ENCODE data around the gene CCDC88B. TPM values are rescaled to one million over a fixed set of nuclear protein-coding genes. Genes with fewer than 3 reads are reported as not detected.

The CCDC88B gene
- total and polyA plus RNA-seq, 4 donors: 3.5 to 4.9 (median 4.0) TPM

DNA sequence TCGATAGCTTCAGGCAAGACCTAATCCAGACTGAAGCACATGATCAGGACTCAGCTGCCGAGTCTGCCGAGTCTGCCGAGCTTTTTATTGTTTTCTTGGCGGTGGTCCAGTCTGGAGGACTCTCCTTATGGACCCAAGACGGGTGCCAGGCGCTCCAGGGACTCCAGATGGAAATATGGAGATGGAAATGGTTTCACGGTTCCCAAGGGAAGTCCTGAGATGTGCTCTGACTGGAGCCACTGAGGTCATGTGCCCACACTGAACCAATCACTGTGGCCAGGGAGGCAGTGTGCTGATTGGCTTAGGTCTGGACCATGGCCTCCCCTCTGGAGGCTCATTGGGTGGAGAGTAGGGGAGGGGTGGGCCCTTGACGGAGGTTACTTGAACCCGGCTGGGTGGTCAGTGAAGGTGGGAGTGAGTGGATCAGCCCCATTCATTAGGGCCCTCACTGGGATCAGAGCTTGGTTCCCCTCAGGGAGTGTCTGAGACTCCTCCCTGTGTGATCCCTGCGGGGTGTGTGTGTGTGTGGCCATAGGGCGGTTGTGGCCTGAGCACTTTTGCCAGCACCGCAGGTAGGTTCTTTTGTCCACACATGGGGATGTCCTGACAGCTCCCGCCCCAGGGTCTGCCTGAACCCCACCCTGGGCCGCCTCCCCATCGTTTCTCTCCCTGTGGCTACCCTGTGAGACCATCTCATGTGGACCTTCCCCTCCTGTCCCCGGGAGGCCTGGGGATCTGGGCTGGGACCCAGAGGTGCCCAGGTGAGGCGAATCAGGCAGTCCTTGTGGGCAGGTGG, 33.0 kb downstream of the CCDC88B start:
- DNase-seq (ENCODE audit: low spot score): no peak
- no peaks in the 10 kb centered on the region for H3K9me3 ChIP-seq (ENCODE audit: control insufficient read depth in 4 of 4, low read length in 3 of 4)
- H3K27me3 ChIP-seq (ENCODE audit: control insufficient read depth in 4 of 4, insufficient read depth in 4 of 4, low read length in 3 of 4): no peaks in the 10 kb centered on the region
- TF ChIP-seq EGR1 (IDR thresholded peaks at IDR 0.05; ENCODE audit: low read depth in 2 of 2): no peak
- TF ChIP-seq GABPA (IDR thresholded peaks at IDR 0.05 in 1 of 2, conservative IDR thresholded peaks at IDR 0.05 in 1 of 2): no peak
- no peak for TF ChIP-seq RXRA (IDR thresholded peaks at IDR 0.05)
- no peak for TF ChIP-seq NR2F2 (IDR thresholded peaks at IDR 0.05)
- TF ChIP-seq YY1 (IDR thresholded peaks at IDR 0.05): no peak
- TF ChIP-seq HNF4G (IDR thresholded peaks at IDR 0.05): no peak
- TF ChIP-seq, protein P1, sequence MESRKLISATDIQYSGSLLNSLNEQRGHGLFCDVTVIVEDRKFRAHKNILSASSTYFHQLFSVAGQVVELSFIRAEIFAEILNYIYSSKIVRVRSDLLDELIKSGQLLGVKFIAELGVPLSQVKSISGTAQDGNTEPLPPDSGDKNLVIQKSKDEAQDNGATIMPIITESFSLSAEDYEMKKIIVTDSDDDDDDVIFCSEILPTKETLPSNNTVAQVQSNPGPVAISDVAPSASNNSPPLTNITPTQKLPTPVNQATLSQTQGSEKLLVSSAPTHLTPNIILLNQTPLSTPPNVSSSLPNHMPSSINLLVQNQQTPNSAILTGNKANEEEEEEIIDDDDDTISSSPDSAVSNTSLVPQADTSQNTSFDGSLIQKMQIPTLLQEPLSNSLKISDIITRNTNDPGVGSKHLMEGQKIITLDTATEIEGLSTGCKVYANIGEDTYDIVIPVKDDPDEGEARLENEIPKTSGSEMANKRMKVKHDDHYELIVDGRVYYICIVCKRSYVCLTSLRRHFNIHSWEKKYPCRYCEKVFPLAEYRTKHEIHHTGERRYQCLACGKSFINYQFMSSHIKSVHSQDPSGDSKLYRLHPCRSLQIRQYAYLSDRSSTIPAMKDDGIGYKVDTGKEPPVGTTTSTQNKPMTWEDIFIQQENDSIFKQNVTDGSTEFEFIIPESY (IDR thresholded peaks at IDR 0.05): no peak
- no peak for TF ChIP-seq FOXA2 (IDR thresholded peaks at IDR 0.05)
- H3K4me3 ChIP-seq (ENCODE audit: low read depth in 1 of 3, low read length in 3 of 3): no peak overlapping the region
- peaks cover 0 to 14% (median 6%) of the 10 kb centered on the region in 4 donors for H3K36me3 ChIP-seq (ENCODE audit: control insufficient read depth in 4 of 4, insufficient read depth in 3 of 4, low read depth in 1 of 4, low read length in 3 of 4)
- H3K27ac ChIP-seq (ENCODE audit: low read depth in 1 of 2, low read length in 2 of 2): no peak overlapping the region
- H3K9ac ChIP-seq (ENCODE audit: low read depth in 1 of 2, low read length in 2 of 2): no peak overlapping the region
- WGBS: 76% methylated on average over 18 of the region's 18 CpGs
- H3K4me1 ChIP-seq (ENCODE audit: control insufficient read depth in 4 of 4, insufficient read depth in 4 of 4, low read length in 3 of 4): no peaks in the 10 kb centered on the region

DNA sequence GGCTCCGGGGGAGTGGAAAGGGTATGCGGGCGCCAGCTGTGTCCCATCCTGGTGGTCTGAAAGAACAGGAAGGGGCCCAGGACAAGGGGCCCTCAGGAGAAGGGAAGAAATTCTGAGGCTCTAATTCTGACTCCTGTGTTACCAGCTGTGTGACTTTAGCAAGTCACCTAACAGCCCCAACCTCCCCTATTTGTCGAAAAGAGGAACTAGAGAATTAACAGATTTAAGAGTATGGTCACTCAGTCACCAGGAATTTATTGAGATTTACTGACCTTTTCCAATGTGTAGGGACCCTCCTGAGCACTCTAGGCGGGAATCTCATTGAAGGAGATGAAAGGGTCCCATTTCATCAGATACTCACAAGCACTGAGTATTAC, 33.6 kb downstream of the CCDC88B start:
- TF ChIP-seq, protein P2, sequence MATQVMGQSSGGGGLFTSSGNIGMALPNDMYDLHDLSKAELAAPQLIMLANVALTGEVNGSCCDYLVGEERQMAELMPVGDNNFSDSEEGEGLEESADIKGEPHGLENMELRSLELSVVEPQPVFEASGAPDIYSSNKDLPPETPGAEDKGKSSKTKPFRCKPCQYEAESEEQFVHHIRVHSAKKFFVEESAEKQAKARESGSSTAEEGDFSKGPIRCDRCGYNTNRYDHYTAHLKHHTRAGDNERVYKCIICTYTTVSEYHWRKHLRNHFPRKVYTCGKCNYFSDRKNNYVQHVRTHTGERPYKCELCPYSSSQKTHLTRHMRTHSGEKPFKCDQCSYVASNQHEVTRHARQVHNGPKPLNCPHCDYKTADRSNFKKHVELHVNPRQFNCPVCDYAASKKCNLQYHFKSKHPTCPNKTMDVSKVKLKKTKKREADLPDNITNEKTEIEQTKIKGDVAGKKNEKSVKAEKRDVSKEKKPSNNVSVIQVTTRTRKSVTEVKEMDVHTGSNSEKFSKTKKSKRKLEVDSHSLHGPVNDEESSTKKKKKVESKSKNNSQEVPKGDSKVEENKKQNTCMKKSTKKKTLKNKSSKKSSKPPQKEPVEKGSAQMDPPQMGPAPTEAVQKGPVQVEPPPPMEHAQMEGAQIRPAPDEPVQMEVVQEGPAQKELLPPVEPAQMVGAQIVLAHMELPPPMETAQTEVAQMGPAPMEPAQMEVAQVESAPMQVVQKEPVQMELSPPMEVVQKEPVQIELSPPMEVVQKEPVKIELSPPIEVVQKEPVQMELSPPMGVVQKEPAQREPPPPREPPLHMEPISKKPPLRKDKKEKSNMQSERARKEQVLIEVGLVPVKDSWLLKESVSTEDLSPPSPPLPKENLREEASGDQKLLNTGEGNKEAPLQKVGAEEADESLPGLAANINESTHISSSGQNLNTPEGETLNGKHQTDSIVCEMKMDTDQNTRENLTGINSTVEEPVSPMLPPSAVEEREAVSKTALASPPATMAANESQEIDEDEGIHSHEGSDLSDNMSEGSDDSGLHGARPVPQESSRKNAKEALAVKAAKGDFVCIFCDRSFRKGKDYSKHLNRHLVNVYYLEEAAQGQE (IDR thresholded peaks at IDR 0.05): no peak
- TF ChIP-seq NR2F2 (IDR thresholded peaks at IDR 0.05): no peak
- no peak for TF ChIP-seq RAD21 (IDR thresholded peaks at IDR 0.05)
- TF ChIP-seq TAF1 (conservative IDR thresholded peaks at IDR 0.05): no peak
- no peak for TF ChIP-seq GABPA (IDR thresholded peaks at IDR 0.05 in 1 of 2, conservative IDR thresholded peaks at IDR 0.05 in 1 of 2)
- TF ChIP-seq, protein P3, sequence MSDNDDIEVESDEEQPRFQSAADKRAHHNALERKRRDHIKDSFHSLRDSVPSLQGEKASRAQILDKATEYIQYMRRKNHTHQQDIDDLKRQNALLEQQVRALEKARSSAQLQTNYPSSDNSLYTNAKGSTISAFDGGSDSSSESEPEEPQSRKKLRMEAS (IDR thresholded peaks at IDR 0.05): no peak
- no peak for TF ChIP-seq FOXA1 (IDR thresholded peaks at IDR 0.05)
- no peak for TF ChIP-seq EGR1 (IDR thresholded peaks at IDR 0.05; ENCODE audit: low read depth in 2 of 2)
- no peak for TF ChIP-seq SP1 (IDR thresholded peaks at IDR 0.05)
- no peak for TF ChIP-seq HNF4A (conservative IDR thresholded peaks at IDR 0.05)
- TF ChIP-seq, protein P1 (IDR thresholded peaks at IDR 0.05): no peak
- TF ChIP-seq JUND (IDR thresholded peaks at IDR 0.05): no peak
- TF ChIP-seq YY1 (IDR thresholded peaks at IDR 0.05): no peak
- Histone ChIP-seq H3K9me3 (ENCODE audit: control insufficient read depth in 4 of 4, low read length in 3 of 4) (no peaks in the 10 kb centered on the region), H3K27ac (ENCODE audit: low read depth in 1 of 2, low read length in 2 of 2) (no peak overlapping the region), H3K36me3 (ENCODE audit: control insufficient read depth in 4 of 4, insufficient read depth in 3 of 4, low read depth in 1 of 4, low read length in 3 of 4) (peaks cover 0 to 11% (median 6%) of the 10 kb centered on the region in 4 donors), H3K27me3 (ENCODE audit: control insufficient read depth in 4 of 4, insufficient read depth in 4 of 4, low read length in 3 of 4) (no peaks in the 10 kb centered on the region), H3K4me3 (ENCODE audit: low read depth in 1 of 3, low read length in 3 of 3) (no peak overlapping the region), H3K9ac (ENCODE audit: low read depth in 1 of 2, low read length in 2 of 2) (no peak overlapping the region), H3K4me1 (ENCODE audit: control insufficient read depth in 4 of 4, insufficient read depth in 4 of 4, low read length in 3 of 4) (no peaks in the 10 kb centered on the region)
- no peak for DNase-seq (ENCODE audit: low spot score)
- 71% methylated on average over 5 of the region's 5 CpGs for WGBS

Measured in liver (tissue), 9 donors.